IMR-90 (cell line): Measurements from ENCODE around the gene BCO2. TPM values are rescaled to one million over a fixed set of nuclear protein-coding genes. Genes with fewer than 3 reads are reported as not detected.

ENCODE experiments used
- ATAC-seq: fragments of 200-7000 bp; cut with Tn5 transposase; 2 replicates; pipeline ENCODE4 v1.9.1; 2020; ENCODE audit warnings: low read depth, mild to moderate bottlenecking, moderate library complexity
- BruUV-seq: library from RNA; stranded (reverse); fragments of 400-500 nt; replicated peaks from 2 replicates; lab custom pipeline; 2021; lab: Mats Ljungman, UMichigan
- CTCF ChIA-PET: fragments of 300-600 bp; formaldehyde crosslinking; extraction: SDS; loops from one replicate; lab custom pipeline; 2021; ENCODE audit warnings: antibody characterized with exemption; lab: Yijun Ruan, JAX
- POLR2A ChIA-PET: fragments of 300-600 bp; sonication (Branson Sonifier 250); formaldehyde crosslinking; loops from one replicate; lab custom pipeline; 2022; ENCODE audit warnings: antibody characterized with exemption; ENCODE audit not compliant: unreplicated experiment; lab: Charles Lee
- DNase-seq: peaks from one replicate; pipeline ENCODE4 v3.0.0; 2013
- H2AFZ ChIP-seq: replicated peaks from 2 replicates; pipeline ENCODE3; 2013; ENCODE audit warnings: low read length, mild to moderate bottlenecking; ENCODE audit not compliant: poor library complexity
- H2AK5ac ChIP-seq: 2 replicates; pipeline ENCODE4 v1.6.1; 2013; ENCODE audit warnings: low read depth, low read length, inconsistent platforms
- H2AK9ac ChIP-seq: replicated peaks from 2 replicates; pipeline ENCODE3; 2013; ENCODE audit warnings: mild to moderate bottlenecking, low read depth, low read length, moderate library complexity; ENCODE audit not compliant: poor library complexity
- H2BK120ac ChIP-seq: 2 replicates; pipeline ENCODE4 v1.6.1; 2013; ENCODE audit warnings: low read depth, low read length, inconsistent platforms
- H2BK15ac ChIP-seq: 3 replicates; pipeline ENCODE4 v1.6.1; 2013; ENCODE audit warnings: low read depth, low read length, inconsistent platforms
- H2BK20ac ChIP-seq: 2 replicates; pipeline ENCODE4 v1.6.1; 2013; ENCODE audit warnings: low read depth, mild to moderate bottlenecking, inconsistent platforms, low read length, moderate library complexity
- H2BK5ac ChIP-seq: 2 replicates; pipeline ENCODE4 v1.6.1; 2013; ENCODE audit warnings: mild to moderate bottlenecking, low read depth, low read length, inconsistent platforms; ENCODE audit not compliant: poor library complexity, severe bottlenecking
- H3K14ac ChIP-seq: replicated peaks from 2 replicates; pipeline ENCODE4 v1.6.1; 2013; ENCODE audit warnings: low read depth, low read length, inconsistent platforms
- H3K18ac ChIP-seq: 2 replicates; pipeline ENCODE4 v1.6.1; 2013; ENCODE audit warnings: low read depth, low read length, control low read depth
- H3K23ac ChIP-seq: 2 replicates; pipeline ENCODE4 v1.6.1; 2013; ENCODE audit warnings: low read depth, low read length, inconsistent platforms
- H3K27ac ChIP-seq: 2 replicates; pipeline ENCODE4 v1.5.1; 2013; ENCODE audit warnings: mild to moderate bottlenecking, control low read depth, low read length; ENCODE audit not compliant: insufficient read depth
- H3K27me3 ChIP-seq: 2 replicates; pipeline ENCODE4 v1.6.1; 2013; ENCODE audit warnings: low read length; ENCODE audit not compliant: control insufficient read depth, insufficient read depth
- H3K36me3 ChIP-seq: 2 replicates; pipeline ENCODE4 v1.6.1; 2013; ENCODE audit warnings: low read length, mixed read lengths; ENCODE audit not compliant: control insufficient read depth, insufficient read depth
- H3K4ac ChIP-seq: 2 replicates; pipeline ENCODE4 v1.6.1; 2013; ENCODE audit warnings: low read depth, low read length, inconsistent platforms
- H3K4me1 ChIP-seq: 2 replicates; pipeline ENCODE4 v1.6.1; 2013; ENCODE audit warnings: low read length, mixed read lengths; ENCODE audit not compliant: control insufficient read depth, insufficient read depth
- H3K4me2 ChIP-seq: 2 replicates; pipeline ENCODE4 v1.6.1; 2013; ENCODE audit warnings: low read depth, mild to moderate bottlenecking, control low read depth, low read length, moderate library complexity
- H3K4me3 ChIP-seq: 2 replicates; pipeline ENCODE4 v1.5.1; 2013; ENCODE audit warnings: low read depth, mild to moderate bottlenecking, control low read depth, low read length, moderate library complexity; ENCODE audit not compliant: insufficient read depth
- H3K56ac ChIP-seq: 2 replicates; pipeline ENCODE4 v1.6.1; 2013; ENCODE audit warnings: low read length, inconsistent platforms; ENCODE audit not compliant: insufficient read depth; ENCODE audit errors: extremely low read depth
- H3K79me1 ChIP-seq, 2 experiments: 2 replicates each; pipeline ENCODE4 v1.6.1; 2013; ENCODE audit warnings: low read length in 2 of 2, inconsistent platforms in 1 of 2, low read depth in 1 of 2
- H3K9ac ChIP-seq: 2 replicates; pipeline ENCODE4 v1.6.1; 2013; ENCODE audit warnings: low read depth, low read length, control low read depth
- H3K9me1 ChIP-seq: 2 replicates; pipeline ENCODE4 v1.6.1; 2013; ENCODE audit warnings: low read length, inconsistent platforms; ENCODE audit not compliant: insufficient read depth
- H3K9me3 ChIP-seq: 2 replicates; pipeline ENCODE4 v1.6.1; 2013; ENCODE audit warnings: low read length; ENCODE audit not compliant: control insufficient read depth, insufficient read depth
- H4K20me1 ChIP-seq: 2 replicates; pipeline ENCODE4 v1.6.1; 2013; ENCODE audit warnings: low read length, inconsistent platforms; ENCODE audit not compliant: insufficient read depth
- H4K5ac ChIP-seq: 2 replicates; pipeline ENCODE4 v1.6.1; 2013; ENCODE audit warnings: mild to moderate bottlenecking, low read depth, low read length, control low read depth
- H4K8ac ChIP-seq, 2 experiments: 2 replicates each; pipeline ENCODE4 v1.6.1; 2013; ENCODE audit warnings: low read depth in 2 of 2, low read length in 2 of 2, control low read depth in 1 of 2, inconsistent platforms in 1 of 2
- H4K91ac ChIP-seq: 2 replicates; pipeline ENCODE4 v1.6.1; 2013; ENCODE audit warnings: low read depth, low read length, inconsistent platforms; ENCODE audit not compliant: insufficient read depth
- BHLHE40 ChIP-seq: fragments of 150-350 bp; IDR thresholded peaks from 2 replicates; pipeline ENCODE4 v1.6.1; 2016; ENCODE audit warnings: mild to moderate bottlenecking, low read depth, low read length
- CEBPB ChIP-seq: IDR thresholded peaks from 2 replicates; pipeline ENCODE4 v1.6.1; 2012; ENCODE audit warnings: low read depth, low read length, improper control_type of control experiment
- CHD1 ChIP-seq: IDR thresholded peaks from 2 replicates; pipeline ENCODE4 v1.6.1; 2012; ENCODE audit warnings: low read depth, low read length, improper control_type of control experiment
- CTCF ChIP-seq: conservative IDR thresholded peaks from 2 replicates; pipeline ENCODE4 v1.5.1; 2012; ENCODE audit warnings: mild to moderate bottlenecking, low read depth, low read length, improper control_type of control experiment
- ELK1 ChIP-seq: fragments of 150-350 bp; IDR thresholded peaks from 2 replicates; pipeline ENCODE4 v1.6.1; 2016; ENCODE audit warnings: low read depth, mild to moderate bottlenecking, low read length, moderate library complexity, borderline replicate concordance
- MAFK ChIP-seq: IDR thresholded peaks from 2 replicates; pipeline ENCODE4 v1.6.1; 2012; ENCODE audit warnings: low read depth, low read length, improper control_type of control experiment
- MAZ ChIP-seq: IDR thresholded peaks from 2 replicates; pipeline ENCODE4 v1.6.1; 2012; ENCODE audit warnings: low read depth, mild to moderate bottlenecking, low read length, improper control_type of control experiment, moderate library complexity, borderline replicate concordance
- MXI1 ChIP-seq: IDR thresholded peaks from 2 replicates; pipeline ENCODE4 v1.6.1; 2012; ENCODE audit warnings: low read depth, mild to moderate bottlenecking, low read length, moderate library complexity, borderline replicate concordance
- NFE2L2 ChIP-seq: fragments of 150-350 bp; IDR thresholded peaks from 2 replicates; pipeline ENCODE4 v1.6.1; 2016; ENCODE audit warnings: low read depth, mild to moderate bottlenecking, low read length
- POLR2A ChIP-seq: IDR thresholded peaks from 2 replicates; pipeline ENCODE4 v1.6.1; 2012; ENCODE audit warnings: mild to moderate bottlenecking, low read depth, low read length
- RAD21 ChIP-seq: IDR thresholded peaks from 2 replicates; pipeline ENCODE4 v1.6.1; 2012; ENCODE audit warnings: low read length, improper control_type of control experiment
- RFX5 ChIP-seq: IDR thresholded peaks from 2 replicates; pipeline ENCODE4 v1.8.0; 2012; ENCODE audit warnings: low read depth, mild to moderate bottlenecking, low read length, moderate library complexity
- SMC3 ChIP-seq: fragments of 150-350 bp; IDR thresholded peaks from 2 replicates; pipeline ENCODE4 v1.6.1; 2016; ENCODE audit warnings: low read depth, mild to moderate bottlenecking, antibody characterized with exemption, low read length, moderate library complexity
- WGBS, 2 experiments: methylation state at CpG; one replicate each; pipeline versions ENCODE4 v1.1.5 to v1.1.7; 2013; ENCODE audit warnings: missing lambda C conversion rate in 2 of 2; ENCODE audit not compliant: insufficient read length in 1 of 2; ENCODE audit errors: extremely low coverage in 2 of 2; 5-methylcytosine and 5-hydroxymethylcytosine counted together
- dilution Hi-C: fragments of 300-500 bp; cut with HindIII; formaldehyde crosslinking; loops from one replicate; pipeline ENCODE4 v1.14.3; 2018; ENCODE audit warnings: low sequenced_read_pairs; ENCODE audit not compliant: unreplicated experiment
- in situ Hi-C: fragments of 300-500 bp; cut with MboI; formaldehyde crosslinking; loops from 3 replicates; pipeline ENCODE4 v1.14.3; 2019; ENCODE audit warnings: low sequenced_read_pairs, inconsistent platforms, mixed read lengths
- intact Hi-C: fragments of 100-400 bp; cut with micrococcal nuclease; formaldehyde crosslinking; loops from 2 replicates; pipeline ENCODE4 v1.10.0; 2022
- polyA plus RNA-seq, 3 experiments: library from polyadenylated mRNA; depleted of rRNA; stranded (reverse); fragments of >200 nt; gene quantifications; 2 replicates each; pipeline ENCODE4 v1.2.3, GENCODE V29; 2012; ENCODE audit warnings: low replicate concordance in 1 of 3
- total RNA-seq: library from RNA; depleted of rRNA; stranded (reverse); fragments of >200 nt; gene quantifications from 2 replicates; pipeline ENCODE4 v1.2.3, GENCODE V29; 2012

The BCO2 gene
- total and polyA plus RNA-seq, 2 of the 4 experiments (the other 2 are of a cell fraction) = 0.18 to 0.68 TPM

- TF ChIP-seq MAFK = no peak
Measured at GRCh38 chr11:112228706-112229105, 53.4 kb downstream of the BCO2 start (continued).

- ChIA-PET CTCF (interaction anchor here (2.4 kb wide), 1 partner anchor 51 kb away, joined by 10 read pairs; no protein-coding TSS in a partner anchor), POLR2A (no interaction called here)
- H3K79me1 ChIP-seq = peaks cover 24 to 52% of the 10 kb centered on the region in 2 experiments
- H3K14ac ChIP-seq = no peak overlapping the region
- H3K4me3 ChIP-seq = no peak overlapping the region
- H3K4me1 ChIP-seq = peaks cover 8% of the 10 kb centered on the region; the same call in 1 of the 2 replicates
- intact Hi-C loops (loop anchor here (10.0 kb wide), 2 partner anchors 326 to 354 kb away; partner anchors contain the start of genes ALG9, CFAP68 and FDXACB1), in situ Hi-C loops (loop anchor here (10.0 kb wide), 2 partner anchors 136 to 1056 kb away; no protein-coding TSS in a partner anchor), dilution Hi-C loops (no loop called here)
- H3K18ac ChIP-seq = no peak overlapping the region; the same call in 1 of the 2 replicates
- no peak overlapping the region for H2BK15ac ChIP-seq
- DNase-seq = no peak
- no peaks in the 10 kb centered on the region; the same call in 1 of the 2 replicates for H3K9me1 ChIP-seq
- peak overlapping the region; percentile 55 for H2BK5ac ChIP-seq
- no peak overlapping the region for H2AK5ac ChIP-seq
- no peak for ATAC-seq
- no peaks in the 10 kb centered on the region for H3K27me3 ChIP-seq
- peaks cover 6% of the 10 kb centered on the region; the same call in 1 of the 2 replicates for H4K20me1 ChIP-seq
- H3K9ac ChIP-seq = no peak overlapping the region
- TF ChIP-seq CHD1 = no peak
- TF ChIP-seq RAD21 = no peak
- no peak for TF ChIP-seq ELK1
- no peak for TF ChIP-seq MAZ
- TF ChIP-seq MAFK = no peak
- TF ChIP-seq POLR2A = no peak
- no peak for TF ChIP-seq NFE2L2
- no peak for TF ChIP-seq CEBPB
- TF ChIP-seq CTCF = no peak
- TF ChIP-seq MXI1 = no peak
- TF ChIP-seq BHLHE40 = no peak
- no peak for TF ChIP-seq SMC3
- TF ChIP-seq RFX5 = no peak
- H3K4me2 ChIP-seq = no peak overlapping the region
- no peak overlapping the region for H4K91ac ChIP-seq
- H2AK9ac ChIP-seq = no peak overlapping the region
- WGBS, 2 experiments = no CpG with 5 or more reads among the region's 7 CpGs
- no peak overlapping the region for H3K23ac ChIP-seq
- H3K9me3 ChIP-seq = no peaks in the 10 kb centered on the region
- H2BK120ac ChIP-seq = peak overlapping the region; percentile 36; the same call in 1 of the 2 replicates
- no peak overlapping the region for H3K4ac ChIP-seq
- no peak overlapping the region for H3K27ac ChIP-seq
- peaks cover 12% of the 10 kb centered on the region for H3K36me3 ChIP-seq
- H4K5ac ChIP-seq = no peak overlapping the region
- no peak overlapping the region for H2AFZ ChIP-seq
- no TSS peak for BruUV-seq
- peak overlapping the region in 1 of 2 experiments; percentile 3; a peak in 1 of 4 replicates for H4K8ac ChIP-seq
- no peak overlapping the region for H3K56ac ChIP-seq
- no peak overlapping the region for H2BK20ac ChIP-seq
Measured at GRCh38 chr11:112229159-112229558, 53.8 kb downstream of the BCO2 start.
